ENCODE measurements around the gene C10orf67.
"Not testable (repeated sequence)": the region's sequence is repeated elsewhere in the genome, so short reads cannot be mapped to it uniquely, and the experiment has no call there.

The C10orf67 gene

GRCh38 chr10:23324351-23324750 is 20.2 kb downstream of the C10orf67 start:
- DNase-seq (ENCODE audit: low spot score): no peak

GRCh38 chr10:23322082-23322481 is 22.5 kb downstream of the C10orf67 start:
- DNase-seq (ENCODE audit: low spot score): no peak

- DNase-seq (ENCODE audit: low spot score): no peak
These were observed 24.8 kb downstream of the C10orf67 start for GRCh38 chr10:23319835-23320234.

- no peak for DNase-seq (ENCODE audit: low spot score)
These were observed 26.2 kb downstream of the C10orf67 start for GRCh38 chr10:23318359-23318758.

- no peak for DNase-seq (ENCODE audit: low spot score)
These were observed 27.2 kb downstream of the C10orf67 start for GRCh38 chr10:23317416-23317815.

- DNase-seq (ENCODE audit: low spot score): no peak
These were observed 28.2 kb downstream of the C10orf67 start for GRCh38 chr10:23316406-23316805.

GRCh38 chr10:23315966-23316365 is 28.6 kb downstream of the C10orf67 start:
- DNase-seq (ENCODE audit: low spot score): no peak

- peak; percentile 77 for DNase-seq (ENCODE audit: low spot score)
These were observed 29.8 kb downstream of the C10orf67 start for GRCh38 chr10:23314835-23315239.

GRCh38 chr10:23311034-23311433 is 33.6 kb downstream of the C10orf67 start:
- DNase-seq (ENCODE audit: low spot score): no peak

GRCh38 chr10:23310404-23310803 is 34.2 kb downstream of the C10orf67 start:
- no peak for DNase-seq (ENCODE audit: low spot score)

- not testable (repeated sequence) for DNase-seq (ENCODE audit: low spot score)
These were observed 44.6 kb downstream of the C10orf67 start for GRCh38 chr10:23299961-23300360.

GRCh38 chr10:23294638-23295247 is 49.9 kb downstream of the C10orf67 start:
- DNase-seq (ENCODE audit: low spot score): peak; percentile 27

GRCh38 chr10:23293973-23294590 is 50.5 kb downstream of the C10orf67 start:
- no peak for DNase-seq (ENCODE audit: low spot score)

- DNase-seq (ENCODE audit: low spot score): peak; percentile 78
These were observed 51.4 kb downstream of the C10orf67 start for GRCh38 chr10:23293145-23293724.

GRCh38 chr10:23291551-23292334 is 52.9 kb downstream of the C10orf67 start:
- DNase-seq (ENCODE audit: low spot score): no peak

GRCh38 chr10:23284674-23285335 is 59.8 kb downstream of the C10orf67 start:
- no peak for DNase-seq (ENCODE audit: low spot score)

- no peak for DNase-seq (ENCODE audit: low spot score)
These were observed 60.4 kb downstream of the C10orf67 start for GRCh38 chr10:23284155-23284554.

GRCh38 chr10:23283680-23284079 is 60.9 kb downstream of the C10orf67 start:
- DNase-seq (ENCODE audit: low spot score): no peak

GRCh38 chr10:23281044-23281433 is 63.6 kb downstream of the C10orf67 start:
- no peak for DNase-seq (ENCODE audit: low spot score)

- DNase-seq (ENCODE audit: low spot score): no peak
These were observed 64.1 kb downstream of the C10orf67 start for GRCh38 chr10:23280419-23281043.

- DNase-seq (ENCODE audit: low spot score): no peak
These were observed 69.2 kb downstream of the C10orf67 start for GRCh38 chr10:23275355-23275754.

- not testable (repeated sequence) for DNase-seq (ENCODE audit: low spot score)
These were observed 70.4 kb downstream of the C10orf67 start for GRCh38 chr10:23274179-23274578.

Data from NAMALWA (cell line).